Measurements from ENCODE around the gene XYLT1.

Gene XYLT1

GRCh38 chr16:17116595-17117322 lies 354.0 kb downstream of the XYLT1 start:
- DNase-seq: no peak

- no peak for DNase-seq
Measured at GRCh38 chr16:17109413-17109812, 361.3 kb downstream of the XYLT1 start.

- no peak for DNase-seq
Measured at GRCh38 chr16:17108596-17108995, 362.2 kb downstream of the XYLT1 start.

- DNase-seq: no peak
Measured at GRCh38 chr16:17107450-17107849, 363.3 kb downstream of the XYLT1 start.

- DNase-seq: no peak
Measured at GRCh38 chr16:17106243-17106791, 364.4 kb downstream of the XYLT1 start.

GRCh38 chr16:17105239-17105797 lies 365.4 kb downstream of the XYLT1 start:
- no peak for DNase-seq

- no peak for DNase-seq
Measured at GRCh38 chr16:17104654-17105053, 366.1 kb downstream of the XYLT1 start.

GRCh38 chr16:17103216-17103615 lies 367.5 kb downstream of the XYLT1 start:
- DNase-seq: no peak

- no peak for DNase-seq
Measured at GRCh38 chr16:17101646-17102045, 369.1 kb downstream of the XYLT1 start.

GRCh38 chr16:17098685-17099084 lies 372.1 kb downstream of the XYLT1 start:
- no peak for DNase-seq

- DNase-seq: no peak
Measured at GRCh38 chr16:17084130-17084529, 386.6 kb downstream of the XYLT1 start.

- DNase-seq: no peak
Measured at GRCh38 chr16:17083628-17084027, 387.1 kb downstream of the XYLT1 start.

GRCh38 chr16:17082095-17082882 lies 388.5 kb downstream of the XYLT1 start:
- no peak for DNase-seq

GRCh38 chr16:17080105-17080504 lies 390.7 kb downstream of the XYLT1 start:
- DNase-seq: no peak

- no peak for DNase-seq
Measured at GRCh38 chr16:17078931-17079631, 391.7 kb downstream of the XYLT1 start.

GRCh38 chr16:17076818-17077498 lies 393.8 kb downstream of the XYLT1 start:
- DNase-seq: no peak

GRCh38 chr16:17076092-17076754 lies 394.5 kb downstream of the XYLT1 start:
- no peak for DNase-seq

- DNase-seq: no peak
Measured at GRCh38 chr16:17072104-17072503, 398.7 kb downstream of the XYLT1 start.

- DNase-seq: no peak
Measured at GRCh38 chr16:17070882-17071592, 399.7 kb downstream of the XYLT1 start.

GRCh38 chr16:17069681-17070080 lies 401.1 kb downstream of the XYLT1 start:
- no peak for DNase-seq

- no peak for DNase-seq
Measured at GRCh38 chr16:17068524-17068923, 402.2 kb downstream of the XYLT1 start.
